BJ (cell line): ENCODE data around the gene CENPM. TPM values are rescaled to one million over a fixed set of nuclear protein-coding genes. Genes with fewer than 3 reads are reported as not detected.

Experiments used
- CTCF ChIA-PET: fragments of 350-600 bp; formaldehyde crosslinking; extraction: SDS; loops from one replicate; lab custom pipeline; 2021; ENCODE audit warnings: antibody characterized with exemption, inconsistent platforms; lab: Yijun Ruan, JAX
- POLR2A ChIA-PET: fragments of 300-600 bp; sonication (Branson Sonifier 250); formaldehyde crosslinking; extraction: SDS; loops from one replicate; lab custom pipeline; 2021; ENCODE audit warnings: antibody characterized with exemption; lab: Charles Lee
- DNase-seq: peaks from one replicate; pipeline ENCODE4 v3.0.0-alpha.2; 2011; ENCODE audit warnings: low read depth
- H3K27me3 ChIP-seq: 2 replicates; pipeline ENCODE4 v1.6.0; 2011; ENCODE audit warnings: low read length; ENCODE audit not compliant: control insufficient read depth, insufficient read depth
- H3K36me3 ChIP-seq: 2 replicates; pipeline ENCODE4 v1.5.1; 2011; ENCODE audit warnings: low read length; ENCODE audit not compliant: control insufficient read depth, insufficient read depth
- H3K4me3 ChIP-seq: 2 replicates; pipeline ENCODE4 v1.5.1; 2011; ENCODE audit warnings: low read depth, mild to moderate bottlenecking, control low read depth, low read length
- CTCF ChIP-seq: IDR thresholded peaks from 2 replicates; pipeline ENCODE4 v1.5.1; 2011; ENCODE audit warnings: low read depth, mild to moderate bottlenecking, control low read depth, inconsistent platforms, low read length, moderate library complexity; ENCODE audit not compliant: insufficient read depth
- polyA plus RNA-seq: library from polyadenylated mRNA; depleted of rRNA; stranded (reverse); fragments of >200 nt; gene quantifications from 2 replicates; pipeline ENCODE4 v1.2.3, GENCODE V29; 2011

Gene CENPM
- polyA plus RNA-seq, 1 experiment = 30.4 TPM

GRCh38 chr22:41935509-41935908, 11.4 kb downstream of the CENPM start:
- ChIA-PET POLR2A (no interaction called here), CTCF (interaction anchor here (0.6 to 3.0 kb wide), 3 partner anchors 10 to 189 kb away, joined by 3 to 12 read pairs (median 6); no protein-coding TSS in a partner anchor)
- H3K4me3 ChIP-seq = no peak overlapping the region
- no peak for DNase-seq
- no peak for TF ChIP-seq CTCF
- H3K36me3 ChIP-seq = no peaks in the 10 kb centered on the region; the same call in 1 of the 2 replicates
- H3K27me3 ChIP-seq = no peaks in the 10 kb centered on the region

- CTCF ChIA-PET = interaction anchor here (1.0 to 1.7 kb wide), 3 partner anchors 9 to 189 kb away, joined by 3 to 6 read pairs (median 6); no protein-coding TSS in a partner anchor
- POLR2A ChIA-PET = no interaction called here
- Histone ChIP-seq H3K4me3 (no peak overlapping the region), H3K36me3 (no peaks in the 10 kb centered on the region; the same call in 1 of the 2 replicates), H3K27me3 (no peaks in the 10 kb centered on the region)
- DNase-seq = no peak
- no peak for TF ChIP-seq CTCF
These were observed 12.0 kb downstream of the CENPM start for GRCh38 chr22:41935015-41935351.

- ChIA-PET CTCF (interaction anchor here (1.0 to 1.7 kb wide), 3 partner anchors 9 to 188 kb away, joined by 3 to 6 read pairs (median 6); no protein-coding TSS in a partner anchor), POLR2A (no interaction called here)
- TF ChIP-seq CTCF = no peak
- Histone ChIP-seq H3K4me3 (no peak overlapping the region), H3K36me3 (no peaks in the 10 kb centered on the region; the same call in 1 of the 2 replicates), H3K27me3 (no peaks in the 10 kb centered on the region)
- no peak for DNase-seq
These were observed 12.5 kb downstream of the CENPM start for GRCh38 chr22:41934284-41935014.

- no peaks in the 10 kb centered on the region for H3K36me3 ChIP-seq
- no peak for TF ChIP-seq CTCF
- H3K4me3 ChIP-seq = no peak overlapping the region
- no peak for DNase-seq
- ChIA-PET POLR2A (no interaction called here), CTCF (interaction anchor here (1.0 to 1.7 kb wide), 4 partner anchors 7 to 187 kb away, joined by 3 to 6 read pairs (median 5); no protein-coding TSS in a partner anchor)
- H3K27me3 ChIP-seq = no peaks in the 10 kb centered on the region
These were observed 13.4 kb downstream of the CENPM start for GRCh38 chr22:41933411-41934177.

- H3K4me3 ChIP-seq = no peak overlapping the region
- POLR2A ChIA-PET = no interaction called here
- CTCF ChIA-PET = interaction anchor here (0.6 to 1.4 kb wide), 2 partner anchors 8 to 192 kb away, joined by 4 read pairs; no protein-coding TSS in a partner anchor
- no peak for TF ChIP-seq CTCF
- DNase-seq = no peak
- no peaks in the 10 kb centered on the region for H3K27me3 ChIP-seq
- H3K36me3 ChIP-seq = no peaks in the 10 kb centered on the region
These were observed 14.6 kb downstream of the CENPM start for GRCh38 chr22:41932353-41932752.
